ENCODE measurements around the gene RAB36.

Gene RAB36

GRCh38 chr22:23109441-23109978, 35.8 kb upstream of the RAB36 start:
- Histone ChIP-seq H3K27me3 (ENCODE audit: control insufficient read depth in 1 of 2, insufficient read depth in 2 of 2, low read length in 2 of 2) (no peaks in the 10 kb centered on the region), H3K4me1 (ENCODE audit: control insufficient read depth, insufficient read depth, low read length) (peaks cover 8% of the 10 kb centered on the region), H3K9me3 (ENCODE audit: control insufficient read depth in 2 of 2, low read length in 2 of 2) (no peaks in the 10 kb centered on the region), H3K36me3 (ENCODE audit: control insufficient read depth in 2 of 2, insufficient read depth in 2 of 2, low read length in 2 of 2) (peaks cover 4 to 6% of the 10 kb centered on the region in 2 donors), H3K9ac (ENCODE audit: low read length in 2 of 2) (no peak overlapping the region), H3K27ac (ENCODE audit: low read length) (no peak overlapping the region), H3K4me3 (ENCODE audit: low read length in 2 of 2) (no peak overlapping the region)

DNA sequence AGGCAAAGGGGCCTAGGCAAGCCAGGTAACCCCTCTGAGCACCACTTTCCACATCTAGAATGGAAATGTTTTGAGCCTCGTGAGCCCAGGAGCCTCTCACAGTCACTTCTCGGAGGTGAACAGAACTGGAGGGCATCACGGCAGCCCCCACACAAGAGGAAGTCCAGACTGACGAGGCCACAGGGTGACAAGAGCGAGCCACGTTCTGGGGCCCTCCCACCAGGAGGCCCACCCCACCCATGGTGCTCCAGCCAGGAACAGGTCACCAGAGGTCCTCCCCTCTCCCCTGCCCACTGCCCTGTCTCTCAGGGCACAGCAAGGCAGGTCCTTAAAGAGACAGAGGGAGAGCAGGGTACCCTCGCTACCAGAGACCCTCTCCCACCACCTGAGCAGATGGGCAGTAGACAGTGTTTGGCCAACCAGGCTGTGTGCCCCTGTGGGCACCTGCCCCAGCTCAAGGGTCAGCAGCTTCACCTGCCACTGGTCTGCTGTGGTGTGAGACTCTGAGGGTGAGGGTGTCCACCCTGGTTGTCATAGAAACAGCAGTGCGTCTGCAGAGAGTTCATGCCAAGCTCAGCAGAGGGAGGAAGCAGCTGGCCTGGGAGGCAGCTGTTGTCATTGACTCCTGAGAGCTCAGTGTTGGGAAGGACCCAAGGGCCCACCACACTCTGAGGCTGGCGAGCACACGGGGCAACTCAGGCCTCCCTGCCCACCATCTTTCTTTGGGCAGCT, 34.9 kb upstream of the RAB36 start:
- peaks cover 4% of the 10 kb centered on the region in 2 donors for H3K36me3 ChIP-seq (ENCODE audit: control insufficient read depth in 2 of 2, insufficient read depth in 2 of 2, low read length in 2 of 2)
- H3K9me3 ChIP-seq (ENCODE audit: control insufficient read depth in 2 of 2, low read length in 2 of 2) = no peaks in the 10 kb centered on the region
- no peak overlapping the region for H3K9ac ChIP-seq (ENCODE audit: low read length in 2 of 2)
- no peaks in the 10 kb centered on the region for H3K27me3 ChIP-seq (ENCODE audit: control insufficient read depth in 1 of 2, insufficient read depth in 2 of 2, low read length in 2 of 2)
- H3K27ac ChIP-seq (ENCODE audit: low read length) = no peak overlapping the region
- no peak overlapping the region for H3K4me3 ChIP-seq (ENCODE audit: low read length in 2 of 2)
- peaks cover 8% of the 10 kb centered on the region for H3K4me1 ChIP-seq (ENCODE audit: control insufficient read depth, insufficient read depth, low read length)

DNA sequence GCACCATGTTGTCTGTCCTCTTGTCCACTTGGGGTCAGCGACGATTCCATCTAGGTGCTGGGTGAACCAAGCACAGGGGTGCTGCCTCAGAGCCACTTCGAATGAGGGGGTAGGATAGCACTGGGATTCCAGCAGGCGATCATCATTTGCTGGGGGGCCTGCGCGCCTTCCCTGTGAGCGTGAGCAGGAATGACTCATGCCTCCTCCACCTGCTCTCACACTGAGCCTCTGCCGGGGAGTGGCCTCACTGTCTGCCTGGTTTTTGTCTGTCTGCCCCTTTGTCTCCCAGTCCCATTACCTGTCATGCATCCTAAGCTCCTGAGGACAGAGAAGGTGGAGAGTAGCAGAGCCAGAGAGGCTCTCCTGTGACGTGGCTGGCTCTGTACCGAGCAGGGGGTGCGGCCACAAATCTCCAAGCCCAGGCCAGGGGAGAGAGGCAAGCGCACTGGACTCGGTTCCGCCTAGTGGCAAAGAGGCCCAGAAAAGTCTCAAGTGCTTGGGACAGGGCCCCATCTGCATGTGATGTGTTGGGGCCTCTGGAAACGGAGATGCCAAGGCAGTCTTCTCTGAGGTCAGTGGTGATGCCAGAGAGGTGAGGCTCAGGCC, 34.3 kb upstream of the RAB36 start:
- Histone ChIP-seq H3K4me1 (ENCODE audit: control insufficient read depth, insufficient read depth, low read length) (peaks cover 8% of the 10 kb centered on the region), H3K27me3 (ENCODE audit: control insufficient read depth in 1 of 2, insufficient read depth in 2 of 2, low read length in 2 of 2) (no peaks in the 10 kb centered on the region), H3K4me3 (ENCODE audit: low read length in 2 of 2) (no peak overlapping the region), H3K27ac (ENCODE audit: low read length) (no peak overlapping the region), H3K36me3 (ENCODE audit: control insufficient read depth in 2 of 2, insufficient read depth in 2 of 2, low read length in 2 of 2) (peaks cover 4% of the 10 kb centered on the region in 2 donors), H3K9me3 (ENCODE audit: control insufficient read depth in 2 of 2, low read length in 2 of 2) (no peaks in the 10 kb centered on the region), H3K9ac (ENCODE audit: low read length in 2 of 2) (no peak overlapping the region)

DNA sequence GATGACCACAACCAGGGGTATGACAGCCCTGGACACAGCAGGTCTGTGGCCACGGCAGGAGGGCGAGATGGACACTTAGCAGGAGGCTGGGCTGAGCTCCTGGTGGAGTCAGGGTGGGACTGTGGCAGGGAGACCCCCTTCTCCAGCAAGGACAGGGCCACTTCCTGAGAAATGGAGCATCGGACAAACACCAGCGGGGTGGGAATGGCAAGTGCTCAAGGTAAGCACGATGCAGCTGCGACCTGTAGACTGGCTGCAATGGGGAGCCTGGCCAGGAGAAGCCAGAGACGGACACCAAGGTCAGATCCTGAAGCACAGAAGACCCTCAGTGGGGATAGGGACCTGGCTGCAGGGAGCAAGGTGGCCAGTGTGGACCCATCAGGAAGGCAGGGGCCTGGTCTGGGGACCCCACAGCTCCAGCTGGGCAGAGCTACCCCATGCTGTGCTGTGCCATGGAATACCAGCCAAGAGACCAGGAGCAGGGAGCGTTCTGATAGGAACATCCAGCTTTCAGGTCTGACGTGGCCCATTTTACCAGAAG, 32.7 kb upstream of the RAB36 start:
- H3K4me3 ChIP-seq (ENCODE audit: low read length in 2 of 2) = no peak overlapping the region
- peaks cover 7% of the 10 kb centered on the region for H3K4me1 ChIP-seq (ENCODE audit: control insufficient read depth, insufficient read depth, low read length)
- no peak overlapping the region for H3K27ac ChIP-seq (ENCODE audit: low read length)
- H3K9ac ChIP-seq (ENCODE audit: low read length in 2 of 2) = no peak overlapping the region
- no peaks in the 10 kb centered on the region for H3K27me3 ChIP-seq (ENCODE audit: control insufficient read depth in 1 of 2, insufficient read depth in 2 of 2, low read length in 2 of 2)
- H3K36me3 ChIP-seq (ENCODE audit: control insufficient read depth in 2 of 2, insufficient read depth in 2 of 2, low read length in 2 of 2) = peaks cover 3 to 4% of the 10 kb centered on the region in 2 donors
- H3K9me3 ChIP-seq (ENCODE audit: control insufficient read depth in 2 of 2, low read length in 2 of 2) = no peaks in the 10 kb centered on the region

DNA sequence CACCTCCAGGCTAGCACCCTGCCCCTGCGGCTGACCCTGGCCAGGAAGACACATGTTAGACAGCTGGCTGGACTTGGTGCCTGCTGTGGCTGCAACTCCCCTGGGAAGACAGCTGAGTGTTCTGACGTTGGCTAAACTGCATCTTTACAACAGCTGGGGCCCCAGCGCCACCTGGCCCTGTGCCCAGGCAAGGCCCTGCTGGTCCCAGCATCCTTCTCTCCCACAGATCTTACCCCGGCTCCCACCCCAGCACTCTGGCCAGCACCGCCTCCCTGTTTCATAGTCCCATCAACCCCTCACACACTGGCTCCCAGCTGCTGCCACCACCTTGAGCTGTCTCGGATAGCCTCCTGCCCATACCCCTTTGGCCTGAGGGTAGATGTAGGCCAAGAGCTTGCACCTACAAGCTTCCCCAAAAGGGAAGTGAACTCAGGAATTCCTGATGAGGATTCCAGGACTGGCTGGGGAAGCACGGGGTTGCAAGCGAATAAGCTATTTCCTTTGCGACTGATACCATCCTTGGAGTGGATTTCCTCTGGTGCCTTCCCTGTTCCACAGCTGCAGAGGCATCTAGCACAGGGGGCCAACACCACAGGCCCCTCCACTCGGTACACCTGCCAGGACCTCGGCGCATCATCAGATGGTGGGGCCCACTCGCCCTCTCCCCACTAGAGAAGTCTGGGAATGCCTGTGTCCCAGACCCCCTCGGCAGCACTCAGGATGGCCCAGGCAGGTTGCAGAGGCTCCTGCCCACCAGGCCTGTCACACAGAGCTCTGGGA, 32.0 kb upstream of the RAB36 start:
- no peaks in the 10 kb centered on the region for H3K9me3 ChIP-seq (ENCODE audit: control insufficient read depth in 2 of 2, low read length in 2 of 2)
- H3K4me1 ChIP-seq (ENCODE audit: control insufficient read depth, insufficient read depth, low read length) = peaks cover 14% of the 10 kb centered on the region
- H3K27me3 ChIP-seq (ENCODE audit: control insufficient read depth in 1 of 2, insufficient read depth in 2 of 2, low read length in 2 of 2) = no peaks in the 10 kb centered on the region
- H3K27ac ChIP-seq (ENCODE audit: low read length) = no peak overlapping the region
- no peak overlapping the region for H3K9ac ChIP-seq (ENCODE audit: low read length in 2 of 2)
- no peak overlapping the region for H3K4me3 ChIP-seq (ENCODE audit: low read length in 2 of 2)
- peaks cover 0 to 4% of the 10 kb centered on the region in 2 donors for H3K36me3 ChIP-seq (ENCODE audit: control insufficient read depth in 2 of 2, insufficient read depth in 2 of 2, low read length in 2 of 2)

DNA sequence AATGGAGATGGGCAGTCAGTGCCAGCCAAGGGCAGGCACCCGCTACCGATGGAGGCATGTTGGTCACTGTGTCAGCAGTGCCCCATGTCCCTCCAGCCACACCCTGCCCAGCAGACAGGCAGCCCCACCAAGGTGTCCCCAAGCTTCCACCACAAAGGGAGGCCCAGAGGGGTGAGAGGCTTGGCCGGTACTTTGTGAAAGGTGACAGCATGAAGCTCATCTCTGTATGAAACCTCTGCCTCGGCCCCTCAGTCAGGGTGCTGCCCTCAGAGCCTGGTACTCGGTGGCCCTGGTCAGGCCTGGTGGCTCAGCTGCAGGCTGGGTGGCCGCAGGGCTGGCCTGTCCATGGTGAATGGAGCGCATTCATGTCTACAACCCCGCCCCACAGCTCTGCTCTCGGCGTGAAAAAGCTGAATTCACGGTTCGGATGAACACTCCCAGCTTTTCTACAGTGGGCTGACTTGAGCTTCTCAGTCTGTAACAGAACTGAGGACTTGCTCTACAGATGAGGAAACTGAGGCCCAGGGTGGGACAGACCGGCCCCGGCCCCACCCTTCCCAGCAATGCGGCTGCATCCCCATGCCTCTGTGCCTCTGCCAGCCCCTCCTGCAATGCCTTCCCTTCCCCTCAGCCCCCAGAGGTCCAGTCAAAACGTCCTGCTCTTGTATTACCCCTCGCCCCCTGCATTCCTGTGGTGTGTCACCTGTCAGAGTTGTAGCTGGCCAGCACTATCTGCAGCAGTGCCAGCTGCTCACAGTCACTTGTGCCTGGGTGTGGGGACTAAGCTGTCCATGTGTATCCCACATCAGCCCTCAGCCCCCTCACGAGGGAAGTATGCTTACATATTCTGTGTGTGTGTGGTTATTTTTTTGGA, 31.2 kb upstream of the RAB36 start:
- H3K36me3 ChIP-seq (ENCODE audit: control insufficient read depth in 2 of 2, insufficient read depth in 2 of 2, low read length in 2 of 2) = peaks cover 0 to 4% of the 10 kb centered on the region in 2 donors
- H3K9ac ChIP-seq (ENCODE audit: low read length in 2 of 2) = no peak overlapping the region
- H3K4me1 ChIP-seq (ENCODE audit: control insufficient read depth, insufficient read depth, low read length) = peaks cover 15% of the 10 kb centered on the region
- no peaks in the 10 kb centered on the region for H3K27me3 ChIP-seq (ENCODE audit: control insufficient read depth in 1 of 2, insufficient read depth in 2 of 2, low read length in 2 of 2)
- H3K4me3 ChIP-seq (ENCODE audit: low read length in 2 of 2) = no peak overlapping the region
- no peak overlapping the region for H3K27ac ChIP-seq (ENCODE audit: low read length)
- no peaks in the 10 kb centered on the region for H3K9me3 ChIP-seq (ENCODE audit: control insufficient read depth in 2 of 2, low read length in 2 of 2)

- peaks cover 15% of the 10 kb centered on the region for H3K4me1 ChIP-seq (ENCODE audit: control insufficient read depth, insufficient read depth, low read length)
- H3K4me3 ChIP-seq (ENCODE audit: low read length in 2 of 2) = no peak overlapping the region
- no peak overlapping the region for H3K9ac ChIP-seq (ENCODE audit: low read length in 2 of 2)
- H3K36me3 ChIP-seq (ENCODE audit: control insufficient read depth in 2 of 2, insufficient read depth in 2 of 2, low read length in 2 of 2) = peaks cover 0 to 4% of the 10 kb centered on the region in 2 donors
- no peaks in the 10 kb centered on the region for H3K27me3 ChIP-seq (ENCODE audit: control insufficient read depth in 1 of 2, insufficient read depth in 2 of 2, low read length in 2 of 2)
- no peak overlapping the region for H3K27ac ChIP-seq (ENCODE audit: low read length)
- H3K9me3 ChIP-seq (ENCODE audit: control insufficient read depth in 2 of 2, low read length in 2 of 2) = no peaks in the 10 kb centered on the region
These were observed 30.6 kb upstream of the RAB36 start for GRCh38 chr22:23114721-23115020.

DNA sequence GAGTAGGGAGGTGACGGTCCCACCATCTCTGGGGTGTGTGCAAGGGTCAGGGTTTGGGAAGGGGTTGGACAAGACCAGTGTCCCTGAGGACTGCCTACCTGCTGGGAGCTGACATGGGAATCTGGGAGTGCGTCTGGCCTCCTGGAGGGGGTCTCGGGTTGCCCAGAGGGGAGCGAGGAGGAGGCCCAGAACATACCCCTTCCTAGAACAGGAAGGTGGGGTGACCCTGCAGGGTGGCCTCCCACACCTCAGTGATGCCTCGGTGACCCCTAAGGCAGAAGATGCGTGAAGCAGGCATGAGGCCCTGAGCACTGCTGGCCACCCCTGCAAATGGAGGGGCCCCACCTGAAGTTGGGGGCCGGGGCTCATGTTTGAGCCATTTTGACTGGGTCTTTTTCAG, 29.9 kb upstream of the RAB36 start:
- Histone ChIP-seq H3K4me3 (ENCODE audit: low read length in 2 of 2) (no peak overlapping the region), H3K4me1 (ENCODE audit: control insufficient read depth, insufficient read depth, low read length) (peaks cover 15% of the 10 kb centered on the region), H3K9me3 (ENCODE audit: control insufficient read depth in 2 of 2, low read length in 2 of 2) (no peaks in the 10 kb centered on the region), H3K27ac (ENCODE audit: low read length) (no peak overlapping the region), H3K36me3 (ENCODE audit: control insufficient read depth in 2 of 2, insufficient read depth in 2 of 2, low read length in 2 of 2) (peaks cover 0 to 4% of the 10 kb centered on the region in 2 donors), H3K9ac (ENCODE audit: low read length in 2 of 2) (no peak overlapping the region), H3K27me3 (ENCODE audit: control insufficient read depth in 1 of 2, insufficient read depth in 2 of 2, low read length in 2 of 2) (no peaks in the 10 kb centered on the region)

GRCh38 chr22:23115825-23116494, 29.3 kb upstream of the RAB36 start:
- Histone ChIP-seq H3K27me3 (ENCODE audit: control insufficient read depth in 1 of 2, insufficient read depth in 2 of 2, low read length in 2 of 2) (no peaks in the 10 kb centered on the region), H3K4me1 (ENCODE audit: control insufficient read depth, insufficient read depth, low read length) (peaks cover 15% of the 10 kb centered on the region), H3K9me3 (ENCODE audit: control insufficient read depth in 2 of 2, low read length in 2 of 2) (no peaks in the 10 kb centered on the region), H3K4me3 (ENCODE audit: low read length in 2 of 2) (no peak overlapping the region), H3K27ac (ENCODE audit: low read length) (no peak overlapping the region), H3K9ac (ENCODE audit: low read length in 2 of 2) (no peak overlapping the region), H3K36me3 (ENCODE audit: control insufficient read depth in 2 of 2, insufficient read depth in 2 of 2, low read length in 2 of 2) (peaks cover 0 to 4% of the 10 kb centered on the region in 2 donors)
